ENCODE results near the gene ELOA.

The ELOA gene

DNA sequence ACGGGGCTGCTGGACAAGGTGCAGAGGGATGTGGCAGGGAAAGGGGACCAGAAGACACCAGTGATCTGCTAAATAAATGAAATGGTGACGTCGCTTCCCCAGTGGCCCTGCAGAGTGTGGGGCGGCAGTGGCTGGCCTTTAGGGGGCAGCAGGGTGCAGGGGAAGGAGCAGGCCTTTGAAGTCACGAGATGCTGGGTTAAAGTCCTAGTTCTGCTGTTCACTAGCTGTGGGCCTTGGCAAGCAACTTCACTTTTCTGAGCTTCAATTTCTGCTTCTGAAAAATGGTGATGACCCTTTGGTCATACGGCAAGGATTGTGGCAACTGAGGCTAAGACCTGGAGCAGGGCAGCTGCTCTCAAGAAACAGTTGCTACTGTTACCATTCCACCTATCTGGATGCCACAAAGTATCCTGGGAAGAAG is 66.5 kb downstream of the ELOA start (continued):
- TF ChIP-seq, protein P1, sequence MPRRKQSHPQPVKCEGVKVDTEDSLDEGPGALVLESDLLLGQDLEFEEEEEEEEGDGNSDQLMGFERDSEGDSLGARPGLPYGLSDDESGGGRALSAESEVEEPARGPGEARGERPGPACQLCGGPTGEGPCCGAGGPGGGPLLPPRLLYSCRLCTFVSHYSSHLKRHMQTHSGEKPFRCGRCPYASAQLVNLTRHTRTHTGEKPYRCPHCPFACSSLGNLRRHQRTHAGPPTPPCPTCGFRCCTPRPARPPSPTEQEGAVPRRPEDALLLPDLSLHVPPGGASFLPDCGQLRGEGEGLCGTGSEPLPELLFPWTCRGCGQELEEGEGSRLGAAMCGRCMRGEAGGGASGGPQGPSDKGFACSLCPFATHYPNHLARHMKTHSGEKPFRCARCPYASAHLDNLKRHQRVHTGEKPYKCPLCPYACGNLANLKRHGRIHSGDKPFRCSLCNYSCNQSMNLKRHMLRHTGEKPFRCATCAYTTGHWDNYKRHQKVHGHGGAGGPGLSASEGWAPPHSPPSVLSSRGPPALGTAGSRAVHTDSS (tag by site-specific recombination; IDR thresholded peaks at IDR 0.05): no peak
- TF ChIP-seq, protein P2, sequence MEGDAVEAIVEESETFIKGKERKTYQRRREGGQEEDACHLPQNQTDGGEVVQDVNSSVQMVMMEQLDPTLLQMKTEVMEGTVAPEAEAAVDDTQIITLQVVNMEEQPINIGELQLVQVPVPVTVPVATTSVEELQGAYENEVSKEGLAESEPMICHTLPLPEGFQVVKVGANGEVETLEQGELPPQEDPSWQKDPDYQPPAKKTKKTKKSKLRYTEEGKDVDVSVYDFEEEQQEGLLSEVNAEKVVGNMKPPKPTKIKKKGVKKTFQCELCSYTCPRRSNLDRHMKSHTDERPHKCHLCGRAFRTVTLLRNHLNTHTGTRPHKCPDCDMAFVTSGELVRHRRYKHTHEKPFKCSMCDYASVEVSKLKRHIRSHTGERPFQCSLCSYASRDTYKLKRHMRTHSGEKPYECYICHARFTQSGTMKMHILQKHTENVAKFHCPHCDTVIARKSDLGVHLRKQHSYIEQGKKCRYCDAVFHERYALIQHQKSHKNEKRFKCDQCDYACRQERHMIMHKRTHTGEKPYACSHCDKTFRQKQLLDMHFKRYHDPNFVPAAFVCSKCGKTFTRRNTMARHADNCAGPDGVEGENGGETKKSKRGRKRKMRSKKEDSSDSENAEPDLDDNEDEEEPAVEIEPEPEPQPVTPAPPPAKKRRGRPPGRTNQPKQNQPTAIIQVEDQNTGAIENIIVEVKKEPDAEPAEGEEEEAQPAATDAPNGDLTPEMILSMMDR (tag by site-specific recombination; IDR thresholded peaks at IDR 0.05): peak; percentile 84
- TF ChIP-seq ZNF548 (tag by site-specific recombination; IDR thresholded peaks at IDR 0.05) (no peak), ZNF843 (tag by site-specific recombination; IDR thresholded peaks at IDR 0.05) (no peak), ZNF292 (tag by site-specific recombination; IDR thresholded peaks at IDR 0.05; ENCODE audit: borderline replicate concordance, low read depth) (no peak), ZNF404 (tag by site-specific recombination; IDR thresholded peaks at IDR 0.05) (no peak), ZNF302 (tag by site-specific recombination; IDR thresholded peaks at IDR 0.05; ENCODE audit: low read depth) (no peak), ZNF76 (tag by site-specific recombination; IDR thresholded peaks at IDR 0.05; ENCODE audit: borderline replicate concordance, low read depth) (no peak; the same call in 1 of the 2 replicates), TCF7L2 (IDR thresholded peaks at IDR 0.05; ENCODE audit: borderline replicate concordance, low read depth, low read length) (peak; percentile 95), ZNF596 (tag by site-specific recombination; IDR thresholded peaks at IDR 0.05) (no peak), ZNF654 (tag by site-specific recombination; IDR thresholded peaks at IDR 0.05; ENCODE audit: low read depth) (peak; percentile 61), ZNF514 (tag by site-specific recombination; IDR thresholded peaks at IDR 0.05) (no peak), ZBTB17 (tag by site-specific recombination; IDR thresholded peaks at IDR 0.05) (no peak), GLI2 (tag by site-specific recombination; IDR thresholded peaks at IDR 0.05; ENCODE audit: borderline replicate concordance, low read depth) (no peak), ZNF707 (tag by site-specific recombination; IDR thresholded peaks at IDR 0.05) (no peak), ZNF335 (tag by site-specific recombination; conservative IDR thresholded peaks at IDR 0.05) (no peak; the same call in 1 of the 2 replicates), ZNF777 (tag by site-specific recombination; IDR thresholded peaks at IDR 0.05; ENCODE audit: borderline replicate concordance) (no peak), RBAK (tag by site-specific recombination; IDR thresholded peaks at IDR 0.05) (no peak), SCRT1 (tag by site-specific recombination; IDR thresholded peaks at IDR 0.05; ENCODE audit: borderline replicate concordance) (no peak), TRIM28 (IDR thresholded peaks at IDR 0.05; ENCODE audit: borderline replicate concordance, low read length) (no peak), ZNF146 (tag by site-specific recombination; IDR thresholded peaks at IDR 0.05) (no peak), ZNF211 (tag by site-specific recombination; IDR thresholded peaks at IDR 0.05; ENCODE audit: low read depth) (no peak), ZNF416 (tag by site-specific recombination; IDR thresholded peaks at IDR 0.05) (no peak)
- TF ChIP-seq, protein P3, sequence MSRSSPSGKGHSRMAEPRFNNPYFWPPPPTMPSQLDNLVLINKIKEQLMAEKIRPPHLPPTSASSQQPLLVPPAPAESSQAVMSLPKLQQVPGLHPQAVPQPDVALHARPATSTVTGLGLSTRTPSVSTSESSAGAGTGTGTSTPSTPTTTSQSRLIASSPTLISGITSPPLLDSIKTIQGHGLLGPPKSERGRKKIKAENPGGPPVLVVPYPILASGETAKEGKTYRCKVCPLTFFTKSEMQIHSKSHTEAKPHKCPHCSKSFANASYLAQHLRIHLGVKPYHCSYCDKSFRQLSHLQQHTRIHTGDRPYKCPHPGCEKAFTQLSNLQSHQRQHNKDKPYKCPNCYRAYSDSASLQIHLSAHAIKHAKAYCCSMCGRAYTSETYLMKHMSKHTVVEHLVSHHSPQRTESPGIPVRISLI (tag by site-specific recombination; IDR thresholded peaks at IDR 0.05): no peak
- TF ChIP-seq, protein P4, sequence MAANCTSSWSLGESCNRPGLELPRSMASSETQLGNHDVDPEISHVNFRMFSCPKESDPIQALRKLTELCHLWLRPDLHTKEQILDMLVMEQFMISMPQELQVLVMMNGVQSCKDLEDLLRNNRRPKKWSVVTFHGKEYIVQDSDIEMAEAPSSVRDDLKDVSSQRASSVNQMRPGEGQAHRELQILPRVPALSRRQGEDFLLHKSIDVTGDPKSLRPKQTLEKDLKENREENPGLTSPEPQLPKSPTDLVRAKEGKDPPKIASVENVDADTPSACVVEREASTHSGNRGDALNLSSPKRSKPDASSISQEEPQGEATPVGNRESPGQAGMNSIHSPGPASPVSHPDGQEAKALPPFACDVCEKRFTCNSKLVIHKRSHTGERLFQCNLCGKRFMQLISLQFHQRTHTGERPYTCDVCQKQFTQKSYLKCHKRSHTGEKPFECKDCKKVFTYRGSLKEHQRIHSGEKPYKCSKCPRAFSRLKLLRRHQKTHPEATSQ (tag by site-specific recombination; IDR thresholded peaks at IDR 0.05): no peak
- TF ChIP-seq, protein P5, sequence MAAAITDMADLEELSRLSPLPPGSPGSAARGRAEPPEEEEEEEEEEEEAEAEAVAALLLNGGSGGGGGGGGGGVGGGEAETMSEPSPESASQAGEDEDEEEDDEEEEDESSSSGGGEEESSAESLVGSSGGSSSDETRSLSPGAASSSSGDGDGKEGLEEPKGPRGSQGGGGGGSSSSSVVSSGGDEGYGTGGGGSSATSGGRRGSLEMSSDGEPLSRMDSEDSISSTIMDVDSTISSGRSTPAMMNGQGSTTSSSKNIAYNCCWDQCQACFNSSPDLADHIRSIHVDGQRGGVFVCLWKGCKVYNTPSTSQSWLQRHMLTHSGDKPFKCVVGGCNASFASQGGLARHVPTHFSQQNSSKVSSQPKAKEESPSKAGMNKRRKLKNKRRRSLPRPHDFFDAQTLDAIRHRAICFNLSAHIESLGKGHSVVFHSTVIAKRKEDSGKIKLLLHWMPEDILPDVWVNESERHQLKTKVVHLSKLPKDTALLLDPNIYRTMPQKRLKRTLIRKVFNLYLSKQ (tag by site-specific recombination; IDR thresholded peaks at IDR 0.05; ENCODE audit: borderline replicate concordance): no peak
- TF ChIP-seq, protein P6, sequence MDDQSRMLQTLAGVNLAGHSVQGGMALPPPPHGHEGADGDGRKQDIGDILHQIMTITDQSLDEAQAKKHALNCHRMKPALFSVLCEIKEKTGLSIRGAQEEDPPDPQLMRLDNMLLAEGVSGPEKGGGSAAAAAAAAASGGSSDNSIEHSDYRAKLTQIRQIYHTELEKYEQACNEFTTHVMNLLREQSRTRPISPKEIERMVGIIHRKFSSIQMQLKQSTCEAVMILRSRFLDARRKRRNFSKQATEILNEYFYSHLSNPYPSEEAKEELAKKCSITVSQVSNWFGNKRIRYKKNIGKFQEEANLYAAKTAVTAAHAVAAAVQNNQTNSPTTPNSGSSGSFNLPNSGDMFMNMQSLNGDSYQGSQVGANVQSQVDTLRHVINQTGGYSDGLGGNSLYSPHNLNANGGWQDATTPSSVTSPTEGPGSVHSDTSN (CRISPR knock-in tag; IDR thresholded peaks at IDR 0.05): no peak
- TF ChIP-seq, protein P7, sequence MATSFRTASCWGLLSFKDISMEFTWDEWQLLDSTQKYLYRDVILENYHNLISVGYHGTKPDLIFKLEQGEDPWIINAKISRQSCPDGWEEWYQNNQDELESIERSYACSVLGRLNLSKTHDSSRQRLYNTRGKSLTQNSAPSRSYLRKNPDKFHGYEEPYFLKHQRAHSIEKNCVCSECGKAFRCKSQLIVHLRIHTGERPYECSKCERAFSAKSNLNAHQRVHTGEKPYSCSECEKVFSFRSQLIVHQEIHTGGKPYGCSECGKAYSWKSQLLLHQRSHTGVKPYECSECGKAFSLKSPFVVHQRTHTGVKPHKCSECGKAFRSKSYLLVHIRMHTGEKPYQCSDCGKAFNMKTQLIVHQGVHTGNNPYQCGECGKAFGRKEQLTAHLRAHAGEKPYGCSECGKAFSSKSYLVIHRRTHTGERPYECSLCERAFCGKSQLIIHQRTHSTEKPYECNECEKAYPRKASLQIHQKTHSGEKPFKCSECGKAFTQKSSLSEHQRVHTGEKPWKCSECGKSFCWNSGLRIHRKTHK (tag by site-specific recombination; IDR thresholded peaks at IDR 0.05): no peak
- TF ChIP-seq, protein P8, sequence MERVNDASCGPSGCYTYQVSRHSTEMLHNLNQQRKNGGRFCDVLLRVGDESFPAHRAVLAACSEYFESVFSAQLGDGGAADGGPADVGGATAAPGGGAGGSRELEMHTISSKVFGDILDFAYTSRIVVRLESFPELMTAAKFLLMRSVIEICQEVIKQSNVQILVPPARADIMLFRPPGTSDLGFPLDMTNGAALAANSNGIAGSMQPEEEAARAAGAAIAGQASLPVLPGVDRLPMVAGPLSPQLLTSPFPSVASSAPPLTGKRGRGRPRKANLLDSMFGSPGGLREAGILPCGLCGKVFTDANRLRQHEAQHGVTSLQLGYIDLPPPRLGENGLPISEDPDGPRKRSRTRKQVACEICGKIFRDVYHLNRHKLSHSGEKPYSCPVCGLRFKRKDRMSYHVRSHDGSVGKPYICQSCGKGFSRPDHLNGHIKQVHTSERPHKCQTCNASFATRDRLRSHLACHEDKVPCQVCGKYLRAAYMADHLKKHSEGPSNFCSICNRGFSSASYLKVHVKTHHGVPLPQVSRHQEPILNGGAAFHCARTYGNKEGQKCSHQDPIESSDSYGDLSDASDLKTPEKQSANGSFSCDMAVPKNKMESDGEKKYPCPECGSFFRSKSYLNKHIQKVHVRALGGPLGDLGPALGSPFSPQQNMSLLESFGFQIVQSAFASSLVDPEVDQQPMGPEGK (tag by site-specific recombination; IDR thresholded peaks at IDR 0.05): peak; percentile 58; the same call in 1 of the 2 replicates
